Choroid plexus epithelial cell (primary cell): ENCODE data around the gene NKAPL.
"Not testable (repeated sequence)": the region's sequence is repeated elsewhere in the genome, so short reads cannot be mapped to it uniquely, and the experiment has no call there.

Experiments used
- DNase-seq: peaks from one replicate; pipeline ENCODE4 v3.0.0-alpha.2; 2010; ENCODE audit warnings: low read depth
- H3K4me3 ChIP-seq: 2 replicates; pipeline ENCODE4 v1.5.1; 2011; ENCODE audit warnings: low read depth, mild to moderate bottlenecking, control low read depth, low read length, moderate library complexity
- CTCF ChIP-seq: conservative IDR thresholded peaks from 2 replicates; pipeline ENCODE4 v1.5.1; 2011; ENCODE audit warnings: low read depth, mild to moderate bottlenecking, control low read depth, inconsistent platforms, low read length, moderate library complexity

The NKAPL gene

GRCh38 chr6:28303570-28303969, 44.5 kb downstream of the NKAPL start:
- DNase-seq, result no peak
- no peak for TF ChIP-seq CTCF
- no peak overlapping the region for H3K4me3 ChIP-seq

GRCh38 chr6:28306363-28306762, 47.3 kb downstream of the NKAPL start:
- H3K4me3 ChIP-seq, DNase-seq: not testable (repeated sequence)
